ENCODE measurements around the gene LRFN4.

Gene LRFN4

DNA sequence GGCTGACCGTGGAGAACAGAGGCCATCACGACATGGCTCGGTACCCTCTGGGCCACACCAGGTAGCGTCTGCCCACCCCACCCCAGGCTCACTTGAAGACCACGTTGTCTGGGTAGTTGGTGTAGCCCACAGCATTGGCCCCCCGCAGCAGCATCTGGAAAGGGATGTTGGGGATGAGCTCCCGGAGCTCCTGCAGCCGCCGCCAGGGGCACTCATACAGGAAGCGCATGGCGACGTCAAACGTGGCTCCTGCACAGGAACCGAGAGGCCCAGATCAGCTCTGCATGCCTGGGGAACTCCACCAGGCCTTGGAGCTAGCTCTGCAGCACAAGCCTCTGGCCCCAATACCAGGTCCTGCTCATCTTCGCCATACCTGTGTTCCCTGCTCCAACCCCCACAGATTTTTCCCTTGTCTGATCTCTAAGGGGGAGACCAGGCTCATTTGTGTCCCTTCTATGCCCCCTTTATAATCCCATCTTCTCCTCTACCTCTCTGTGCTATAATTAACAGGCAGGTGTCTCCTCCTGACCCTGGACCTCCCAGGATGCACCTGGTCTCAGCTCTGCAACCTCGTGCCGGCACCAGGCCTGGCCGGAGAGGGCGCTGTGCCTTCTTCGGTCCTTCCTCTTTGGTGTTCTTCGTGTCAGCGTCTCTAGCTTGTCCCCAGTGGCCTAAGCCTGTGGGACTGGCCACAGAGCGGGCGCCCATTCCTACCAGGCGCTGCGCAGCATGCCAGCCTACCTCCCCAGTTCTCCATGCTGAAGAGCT, 5.0 kb upstream of the LRFN4 start:
- Histone ChIP-seq H2AFZ (ENCODE audit: low read depth, low read length, severe bottlenecking) (no peak overlapping the region), H3K36me3 (ENCODE audit: low read length) (no peaks in the 10 kb centered on the region), H3K9me2 (replicated peaks; ENCODE audit: insufficient read depth, low read length) (no peaks in the 10 kb centered on the region), H3K27ac (ENCODE audit: low read depth, low read length) (no peak overlapping the region), H3K4me2 (ENCODE audit: low read depth, low read length, poor library complexity, severe bottlenecking) (no peak overlapping the region), H3K27me3 (ENCODE audit: low read length) (no peaks in the 10 kb centered on the region), H3K9ac (ENCODE audit: low read length) (no peak overlapping the region), H3F3A (ENCODE audit: insufficient read depth) (peaks cover 9% of the 10 kb centered on the region; the same call in 1 of the 2 replicates), H3K9me3 (ENCODE audit: insufficient read depth, low read length) (no peaks in the 10 kb centered on the region), H3K4me3 (ENCODE audit: insufficient read depth, low read length, poor library complexity, severe bottlenecking) (no peak overlapping the region), H3K79me2 (ENCODE audit: insufficient read depth, low read length) (no peaks in the 10 kb centered on the region), H4K20me1 (ENCODE audit: low read depth, low read length) (no peaks in the 10 kb centered on the region)
- no peak for TF ChIP-seq EZH2phosphoT487 (conservative IDR thresholded peaks at IDR 0.05; ENCODE audit: low read length)
- TF ChIP-seq, protein P1, sequence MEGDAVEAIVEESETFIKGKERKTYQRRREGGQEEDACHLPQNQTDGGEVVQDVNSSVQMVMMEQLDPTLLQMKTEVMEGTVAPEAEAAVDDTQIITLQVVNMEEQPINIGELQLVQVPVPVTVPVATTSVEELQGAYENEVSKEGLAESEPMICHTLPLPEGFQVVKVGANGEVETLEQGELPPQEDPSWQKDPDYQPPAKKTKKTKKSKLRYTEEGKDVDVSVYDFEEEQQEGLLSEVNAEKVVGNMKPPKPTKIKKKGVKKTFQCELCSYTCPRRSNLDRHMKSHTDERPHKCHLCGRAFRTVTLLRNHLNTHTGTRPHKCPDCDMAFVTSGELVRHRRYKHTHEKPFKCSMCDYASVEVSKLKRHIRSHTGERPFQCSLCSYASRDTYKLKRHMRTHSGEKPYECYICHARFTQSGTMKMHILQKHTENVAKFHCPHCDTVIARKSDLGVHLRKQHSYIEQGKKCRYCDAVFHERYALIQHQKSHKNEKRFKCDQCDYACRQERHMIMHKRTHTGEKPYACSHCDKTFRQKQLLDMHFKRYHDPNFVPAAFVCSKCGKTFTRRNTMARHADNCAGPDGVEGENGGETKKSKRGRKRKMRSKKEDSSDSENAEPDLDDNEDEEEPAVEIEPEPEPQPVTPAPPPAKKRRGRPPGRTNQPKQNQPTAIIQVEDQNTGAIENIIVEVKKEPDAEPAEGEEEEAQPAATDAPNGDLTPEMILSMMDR (IDR thresholded peaks at IDR 0.05; ENCODE audit: insufficient read depth, low read length, poor library complexity, severe bottlenecking) = peak; percentile 61

DNA sequence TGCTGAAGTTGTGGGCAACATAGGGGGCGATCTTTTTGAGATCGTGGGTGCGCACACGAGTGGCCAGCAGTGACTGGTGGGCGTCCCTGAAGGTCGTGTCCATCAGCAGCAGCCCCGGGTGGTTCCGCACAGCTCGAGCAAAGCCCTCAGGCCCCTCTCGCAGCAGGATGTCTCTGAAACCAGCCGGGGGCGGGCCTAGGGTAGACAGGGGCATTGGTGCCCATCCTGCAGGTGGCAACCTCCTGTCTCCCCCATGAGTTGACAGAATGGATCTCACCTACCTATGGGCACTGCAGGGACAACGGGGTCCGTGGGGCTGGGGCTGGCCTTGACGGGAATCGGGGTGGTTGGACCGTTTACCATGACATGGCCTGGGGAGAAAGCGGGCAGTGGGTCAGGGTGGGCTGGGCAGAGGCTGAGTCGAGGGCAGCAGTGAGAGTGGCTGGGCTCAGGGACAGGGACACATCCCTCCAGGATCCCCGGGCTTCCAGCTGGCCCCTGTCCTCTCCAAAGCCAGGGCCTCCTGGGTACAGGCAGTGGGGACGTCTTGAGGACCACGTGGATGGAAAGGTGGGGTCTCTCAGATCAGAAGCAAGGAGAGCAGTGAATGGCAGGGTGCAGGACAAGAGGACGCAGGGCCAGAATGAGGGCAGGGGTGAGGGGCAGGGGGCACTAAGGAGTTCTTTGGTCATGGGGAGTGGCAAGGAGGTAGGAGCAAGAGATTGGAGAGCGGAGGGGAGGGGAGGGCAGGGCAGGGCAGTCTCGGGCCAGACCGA, 4.2 kb upstream of the LRFN4 start:
- Histone ChIP-seq H4K20me1 (ENCODE audit: low read depth, low read length) (no peaks in the 10 kb centered on the region), H3K4me2 (ENCODE audit: low read depth, low read length, poor library complexity, severe bottlenecking) (no peak overlapping the region), H3K27me3 (ENCODE audit: low read length) (no peaks in the 10 kb centered on the region), H3K27ac (ENCODE audit: low read depth, low read length) (no peak overlapping the region), H3K9me3 (ENCODE audit: insufficient read depth, low read length) (no peaks in the 10 kb centered on the region), H2AFZ (ENCODE audit: low read depth, low read length, severe bottlenecking) (no peak overlapping the region), H3K79me2 (ENCODE audit: insufficient read depth, low read length) (no peaks in the 10 kb centered on the region), H3K36me3 (ENCODE audit: low read length) (no peaks in the 10 kb centered on the region), H3F3A (ENCODE audit: insufficient read depth) (peaks cover 9% of the 10 kb centered on the region; the same call in 1 of the 2 replicates), H3K4me3 (ENCODE audit: insufficient read depth, low read length, poor library complexity, severe bottlenecking) (no peak overlapping the region), H3K9ac (ENCODE audit: low read length) (no peak overlapping the region), H3K9me2 (replicated peaks; ENCODE audit: insufficient read depth, low read length) (no peaks in the 10 kb centered on the region)
- TF ChIP-seq, protein P1 (IDR thresholded peaks at IDR 0.05; ENCODE audit: insufficient read depth, low read length, poor library complexity, severe bottlenecking) = no peak
- no peak for TF ChIP-seq EZH2phosphoT487 (conservative IDR thresholded peaks at IDR 0.05; ENCODE audit: low read length)

DNA sequence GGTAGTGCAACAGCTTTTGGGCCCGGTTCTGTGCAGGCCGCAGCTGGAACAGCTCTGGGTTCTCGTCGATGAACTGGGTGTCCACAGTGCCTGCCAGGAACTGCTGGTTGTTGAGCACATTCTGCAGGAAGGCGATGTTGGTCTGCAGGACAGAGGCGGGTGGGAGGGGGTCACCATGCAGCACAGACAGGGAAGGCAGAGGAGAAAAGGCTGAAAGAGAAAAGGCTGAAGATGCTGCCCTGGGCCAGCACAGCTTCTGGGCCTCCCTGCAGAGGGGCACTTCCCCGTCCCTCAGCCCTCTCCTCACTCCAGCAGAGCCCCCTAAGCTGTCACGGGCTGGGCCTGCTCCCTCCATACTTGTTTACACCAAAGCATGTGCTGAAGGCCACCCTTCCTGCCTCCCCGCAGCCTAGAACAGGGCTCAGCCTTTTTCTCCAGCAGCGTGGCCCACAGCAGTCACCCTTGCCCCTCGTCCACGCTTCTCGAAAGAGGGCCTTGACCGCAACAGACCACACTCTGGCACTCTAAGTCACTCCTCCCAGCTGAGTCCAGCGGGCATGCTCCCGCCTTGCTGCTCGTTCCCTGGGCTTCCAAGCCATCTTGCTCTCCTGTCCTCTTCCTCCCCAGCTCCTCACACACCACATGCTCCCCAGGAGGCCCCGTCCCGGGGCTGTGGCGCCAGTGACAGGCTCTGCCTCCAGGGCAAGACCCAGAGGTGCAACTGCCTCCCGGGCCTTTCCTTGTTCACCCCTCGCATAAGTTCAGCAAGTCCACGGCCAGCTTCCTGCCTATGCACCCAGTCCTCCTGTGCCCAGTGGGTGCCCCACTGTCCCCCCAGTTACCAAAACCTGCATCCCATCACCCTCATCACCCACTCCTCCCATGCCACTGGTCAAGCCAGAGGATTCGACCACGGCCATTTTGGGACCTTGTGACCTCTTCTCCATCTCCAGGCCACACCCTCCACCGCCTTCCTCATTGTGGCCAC, 3.3 kb upstream of the LRFN4 start:
- no peaks in the 10 kb centered on the region for H3K79me2 ChIP-seq (ENCODE audit: insufficient read depth, low read length)

More for the DNA sequence above, 3.3 kb upstream of the LRFN4 start:
- H3K27me3 ChIP-seq (ENCODE audit: low read length) = no peaks in the 10 kb centered on the region
- H3K4me2 ChIP-seq (ENCODE audit: low read depth, low read length, poor library complexity, severe bottlenecking) = no peak overlapping the region
- H3F3A ChIP-seq (ENCODE audit: insufficient read depth) = peaks cover 9% of the 10 kb centered on the region; the same call in 1 of the 2 replicates
- H2AFZ ChIP-seq (ENCODE audit: low read depth, low read length, severe bottlenecking) = no peak overlapping the region
- H3K9ac ChIP-seq (ENCODE audit: low read length) = no peak overlapping the region
- no peaks in the 10 kb centered on the region for H3K9me3 ChIP-seq (ENCODE audit: insufficient read depth, low read length)
- TF ChIP-seq EZH2phosphoT487 (conservative IDR thresholded peaks at IDR 0.05; ENCODE audit: low read length) = no peak
- TF ChIP-seq, protein P1 (IDR thresholded peaks at IDR 0.05; ENCODE audit: insufficient read depth, low read length, poor library complexity, severe bottlenecking) = no peak
- no peaks in the 10 kb centered on the region for H4K20me1 ChIP-seq (ENCODE audit: low read depth, low read length)
- no peak overlapping the region for H3K27ac ChIP-seq (ENCODE audit: low read depth, low read length)
- H3K4me3 ChIP-seq (ENCODE audit: insufficient read depth, low read length, poor library complexity, severe bottlenecking) = no peak overlapping the region
- no peaks in the 10 kb centered on the region for H3K36me3 ChIP-seq (ENCODE audit: low read length)
- H3K9me2 ChIP-seq (replicated peaks; ENCODE audit: insufficient read depth, low read length) = no peaks in the 10 kb centered on the region
